Aorta (tissue), 5 donors: ENCODE results near the gene PCDHGC4. TPM values are rescaled to one million over a fixed set of nuclear protein-coding genes. Genes with fewer than 3 reads are reported as not detected.

ENCODE experiments used
- ATAC-seq: fragments of 200-7000 bp; cut with Tn5 transposase; one replicate; pipeline ENCODE4 v1.9.1; 2022; ENCODE audit warnings: moderate library complexity; ENCODE audit not compliant: low FRiP score
- DNase-seq, 2 donors: peaks; one replicate each; pipeline ENCODE4 v3.0.0-alpha.2; 2020
- H3K27ac ChIP-seq, 2 donors: one replicate each; pipeline ENCODE4 v1.5.1; 2013; ENCODE audit warnings: low read length in 2 of 2, mild to moderate bottlenecking in 2 of 2, moderate library complexity in 2 of 2, control low read depth in 1 of 2, inconsistent platforms in 1 of 2, low read depth in 1 of 2
- H3K27me3 ChIP-seq, 2 donors: one replicate each; pipeline ENCODE4 v1.6.1; 2013; ENCODE audit warnings: control low read depth in 1 of 2, low read length in 1 of 2, mild to moderate bottlenecking in 1 of 2, moderate library complexity in 1 of 2; ENCODE audit not compliant: insufficient read depth in 2 of 2, control insufficient read depth in 1 of 2
- H3K36me3 ChIP-seq, 2 donors: one replicate each; pipeline ENCODE4 v1.6.1; 2013; ENCODE audit warnings: control low read depth in 1 of 2, low read length in 1 of 2, mild to moderate bottlenecking in 1 of 2; ENCODE audit not compliant: insufficient read depth in 2 of 2, control insufficient read depth in 1 of 2
- H3K4me1 ChIP-seq, 2 donors: one replicate each; pipeline ENCODE4 v1.6.1; 2013; ENCODE audit warnings: low read length in 2 of 2, control low read depth in 1 of 2, mild to moderate bottlenecking in 1 of 2, moderate library complexity in 1 of 2; ENCODE audit not compliant: insufficient read depth in 2 of 2, control insufficient read depth in 1 of 2
- H3K4me3 ChIP-seq, 2 donors: one replicate each; pipeline ENCODE4 v1.5.1; 2013; ENCODE audit warnings: low read length in 2 of 2, control low read depth in 1 of 2, mild to moderate bottlenecking in 1 of 2
- H3K9me3 ChIP-seq: one replicate; pipeline ENCODE4 v1.6.1; 2013; ENCODE audit warnings: mild to moderate bottlenecking, low read length; ENCODE audit not compliant: control insufficient read depth
- WGBS, 2 donors: extraction: QIAGEN DNeasy Blood & Tissue Kit; methylation state at CpG; one replicate each; pipeline ENCODE4 v1.1.7; 2013; 5-methylcytosine and 5-hydroxymethylcytosine counted together
- intact Hi-C, 2 donors: fragments of 100-400 bp; cut with DNase I; formaldehyde crosslinking; loops; one replicate each; pipeline versions ENCODE4 v1.14.2 to v1.15.0; 2022
- polyA plus RNA-seq, 2 donors: library from polyadenylated mRNA; stranded (reverse); fragments of 200-250 nt; gene quantifications; one replicate each; pipeline ENCODE4 v1.2.3, GENCODE V29; 2013
- total RNA-seq, 2 donors: library from RNA; stranded (reverse); fragmentation: NEBNext Ultra II Directional; extraction: Animal tissue kit (Norgen Biotek cat#: 25700); gene quantifications; one replicate each; pipeline ENCODE4 v1.2.1, GENCODE V29; 2021
- donor health status: healthy with polysubstance abuse.
- donor health status: Bipolar disorder and iron deficiency.
- donor health status: DM: no; HTN: no; CAD: no.
- donor health status: DM: no; HTN: no; CAD: no.
- donor health status: DM: yes; HTN: yes; CAD: no.

PCDHGC4 gene
- total and polyA plus RNA-seq, 4 donors, result 0.05 to 6.1 (median 1.6) TPM

DNA sequence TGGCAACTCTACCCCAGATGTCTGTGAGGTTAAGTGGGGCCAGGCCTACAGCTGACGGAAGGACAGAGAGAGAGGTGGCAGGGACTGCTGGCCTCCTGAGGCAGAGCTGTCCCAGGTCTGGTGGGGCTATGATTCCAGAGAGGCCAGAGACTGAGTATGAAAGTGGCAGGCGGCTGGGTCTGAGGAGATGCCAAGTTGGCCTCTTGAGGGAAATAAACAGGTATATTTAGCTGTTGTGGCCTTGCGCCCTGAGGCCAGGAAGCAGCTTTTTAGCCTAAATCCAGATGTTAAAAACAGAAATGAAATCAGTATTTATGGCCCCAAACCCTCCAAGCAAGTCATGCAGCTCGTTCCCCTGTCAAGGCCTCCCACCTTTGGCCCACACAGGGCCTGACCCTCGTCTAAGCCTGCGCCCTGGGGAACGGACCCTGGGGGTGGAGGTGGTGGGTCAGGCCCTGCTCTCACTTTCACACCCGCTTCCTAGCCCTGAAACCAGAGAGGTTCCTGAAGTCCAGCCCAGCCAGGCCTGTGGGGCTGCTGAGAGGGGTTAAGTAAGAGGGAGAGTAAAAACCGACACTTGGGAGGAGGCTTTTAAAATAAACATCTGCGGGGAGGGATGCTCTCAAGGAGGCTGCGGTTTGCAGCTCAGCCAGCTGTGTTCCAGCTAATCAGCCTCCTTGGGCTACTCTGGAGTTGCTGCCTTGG, 22.7 kb downstream of the PCDHGC4 start:
- Histone ChIP-seq H3K36me3 (no peaks in the 10 kb centered on the region), H3K4me1 (no peaks in the 10 kb centered on the region)

DNA sequence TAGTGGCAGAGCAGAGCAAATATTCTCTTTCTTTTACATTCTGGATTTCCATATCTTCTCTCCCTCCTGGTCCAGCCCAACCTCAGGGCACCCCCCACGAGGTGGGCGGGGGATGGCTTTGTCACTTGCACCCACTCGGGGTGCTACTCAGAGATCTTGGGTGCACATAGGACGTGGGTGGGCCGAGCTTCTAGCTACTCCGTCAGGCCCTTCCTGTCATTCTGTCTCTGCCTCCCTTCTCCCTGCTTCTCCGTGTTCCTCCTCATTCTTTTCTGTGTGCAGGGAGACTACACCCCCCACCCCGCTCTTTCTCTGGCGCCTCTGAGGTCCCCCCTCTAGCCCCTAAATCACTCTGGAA, 23.6 kb downstream of the PCDHGC4 start:
- WGBS, 2 donors, result 3 to 9% methylated on average over 9 of the region's 9 CpGs
- DNase-seq (peak in 1 of 2 donors; percentile 57), ATAC-seq (peak; percentile 20)
- H3K4me1 ChIP-seq, result no peaks in the 10 kb centered on the region
- peak overlapping the region in 1 of 2 donors; percentile 15 for H3K4me3 ChIP-seq
- no peaks in the 10 kb centered on the region for H3K36me3 ChIP-seq
- H3K27me3 ChIP-seq, result no peaks in the 10 kb centered on the region
- intact Hi-C loops, result loop anchor here in 1 of 2 donors (2.0 kb wide), 1 partner anchor 50 kb away; no protein-coding TSS in a partner anchor
- peak overlapping the region; percentile 74 to 96 for H3K27ac ChIP-seq
- H3K9me3 ChIP-seq, result no peaks in the 10 kb centered on the region

More for the DNA sequence above, 22.7 kb downstream of the PCDHGC4 start:
- no peaks in the 10 kb centered on the region for H3K9me3 ChIP-seq
- H3K27me3 ChIP-seq, result no peaks in the 10 kb centered on the region
- WGBS, 2 donors, result 21% methylated on average over 11 of the region's 11 CpGs
- peak in 1 of 2 donors; percentile 68 for DNase-seq
- H3K4me3 ChIP-seq, result no peak overlapping the region
- intact Hi-C loops, result loop anchor here in 1 of 2 donors (2.0 kb wide), 1 partner anchor 51 kb away; no protein-coding TSS in a partner anchor
- ATAC-seq, result peak; percentile 40
- H3K27ac ChIP-seq, result peak overlapping the region; percentile 74 to 96

DNA sequence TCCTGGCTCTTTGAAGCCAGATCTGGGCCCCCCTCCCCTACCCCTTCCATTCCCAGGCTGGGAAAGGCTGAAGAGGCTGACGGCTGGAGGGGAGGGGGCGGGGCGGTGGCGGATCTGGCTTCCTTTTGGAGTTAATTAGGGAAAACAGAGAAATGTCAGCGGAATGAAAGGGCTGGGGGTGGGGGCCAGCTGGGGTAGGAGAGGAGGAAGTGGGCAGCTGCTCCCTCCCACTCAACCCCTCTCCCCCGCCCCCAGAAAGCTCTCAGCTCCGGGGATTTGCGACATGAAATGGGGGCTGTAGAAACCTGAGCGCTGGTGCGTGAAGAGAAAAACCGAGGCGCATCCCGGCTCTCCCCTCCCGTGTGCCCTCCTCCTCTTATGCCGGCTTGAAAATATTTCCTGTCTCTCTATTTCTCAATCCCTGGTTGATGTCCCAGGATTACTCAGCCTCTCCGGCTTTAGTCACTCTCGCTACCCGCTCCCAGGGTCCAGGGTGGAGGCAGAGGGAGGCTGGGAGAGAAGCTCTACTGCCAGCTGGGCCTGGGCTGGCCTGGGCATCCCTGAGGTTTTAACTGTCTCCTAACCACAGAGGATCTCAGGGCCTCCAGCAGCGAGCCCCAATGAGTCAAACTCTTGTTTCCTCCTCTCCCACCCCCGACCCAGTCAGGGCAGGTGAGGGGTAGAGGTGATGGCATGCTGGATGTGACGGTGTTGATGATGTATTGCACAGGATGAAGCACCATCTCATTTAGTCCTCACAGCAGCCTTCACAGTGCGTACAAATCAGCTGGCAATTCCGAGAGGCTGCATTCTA, 24.2 kb downstream of the PCDHGC4 start:
- DNase-seq (peak; percentile 89 to 91), ATAC-seq (peak; percentile 71)
- H3K27me3 ChIP-seq, result no peaks in the 10 kb centered on the region
- peak overlapping the region; percentile 74 to 96 for H3K27ac ChIP-seq
- intact Hi-C loops, result loop anchor here in 1 of 2 donors (2.0 kb wide), 1 partner anchor 50 kb away; no protein-coding TSS in a partner anchor
- H3K4me1 ChIP-seq, result no peaks in the 10 kb centered on the region
- H3K36me3 ChIP-seq, result no peaks in the 10 kb centered on the region
- H3K9me3 ChIP-seq, result no peaks in the 10 kb centered on the region
- WGBS, 2 donors, result 6 to 9% methylated on average over 23 of the region's 23 CpGs
- peak overlapping the region in 1 of 2 donors; percentile 15 for H3K4me3 ChIP-seq

DNA sequence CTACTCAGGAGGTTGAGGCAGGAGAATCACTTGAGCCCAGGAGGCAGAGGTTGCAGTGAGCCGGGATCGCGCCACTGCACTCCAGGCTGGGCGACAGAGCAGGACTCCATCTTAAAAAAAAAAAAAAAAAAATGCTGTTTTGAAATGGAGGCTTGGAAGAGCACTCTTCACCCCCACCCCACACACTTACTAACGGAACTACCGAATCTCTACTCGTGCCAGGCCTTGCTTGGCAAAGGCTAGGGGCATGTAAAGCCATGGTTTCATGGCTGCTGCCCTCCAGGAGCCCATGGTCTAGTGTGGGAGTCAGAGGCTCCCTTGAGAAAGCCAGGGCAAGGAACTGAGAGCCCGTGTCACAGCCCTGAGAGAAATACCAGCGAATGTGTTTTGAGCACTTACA, 25.3 kb downstream of the PCDHGC4 start:
- H3K9me3 ChIP-seq, result no peaks in the 10 kb centered on the region
- H3K4me1 ChIP-seq, result peaks cover 1 to 2% of the 10 kb centered on the region in 2 donors
- no peaks in the 10 kb centered on the region for H3K36me3 ChIP-seq
- no peak overlapping the region for H3K4me3 ChIP-seq
- ATAC-seq, result no peak
- intact Hi-C loops, result loop anchor here in 1 of 2 donors (5.0 kb wide), 1 partner anchor 33 kb away; the partner anchor contains the start of gene PCDHGC3
- peak overlapping the region in 1 of 2 donors; percentile 74 for H3K27ac ChIP-seq
- no peaks in the 10 kb centered on the region for H3K27me3 ChIP-seq
- no peak for DNase-seq
- 70 to 80% methylated on average over 9 of the region's 9 CpGs for WGBS, 2 donors

DNA sequence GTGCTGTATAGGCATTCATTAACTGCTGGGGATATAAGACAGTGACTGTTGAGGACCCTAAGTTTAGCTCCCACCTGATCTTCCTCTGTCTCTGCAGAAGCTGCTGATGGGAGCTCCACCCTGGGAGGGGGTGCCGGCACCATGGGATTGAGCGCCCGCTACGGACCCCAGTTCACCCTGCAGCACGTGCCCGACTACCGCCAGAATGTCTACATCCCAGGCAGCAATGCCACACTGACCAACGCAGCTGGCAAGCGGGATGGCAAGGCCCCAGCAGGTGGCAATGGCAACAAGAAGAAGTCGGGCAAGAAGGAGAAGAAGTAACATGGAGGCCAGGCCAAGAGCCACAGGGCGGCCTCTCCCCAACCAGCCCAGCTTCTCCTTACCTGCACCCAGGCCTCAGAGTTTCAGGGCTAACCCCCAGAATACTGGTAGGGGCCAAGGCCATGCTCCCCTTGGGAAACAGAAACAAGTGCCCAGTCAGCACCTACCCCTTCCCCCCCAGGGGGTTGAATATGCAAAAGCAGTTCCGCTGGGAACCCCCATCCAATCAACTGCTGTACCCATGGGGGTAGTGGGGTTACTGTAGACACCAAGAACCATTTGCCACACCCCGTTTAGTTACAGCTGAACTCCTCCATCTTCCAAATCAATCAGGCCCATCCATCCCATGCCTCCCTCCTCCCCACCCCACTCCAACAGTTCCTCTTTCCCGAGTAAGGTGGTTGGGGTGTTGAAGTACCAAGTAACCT, 26.2 kb downstream of the PCDHGC4 start:
- Histone ChIP-seq H3K9me3 (no peaks in the 10 kb centered on the region), H3K4me3 (no peak overlapping the region), H3K27ac (peak overlapping the region in 1 of 2 donors; percentile 30), H3K36me3 (no peaks in the 10 kb centered on the region), H3K27me3 (no peaks in the 10 kb centered on the region), H3K4me1 (peaks cover 2 to 9% of the 10 kb centered on the region in 2 donors)
- intact Hi-C loops, result loop anchor here in 1 of 2 donors (5.0 kb wide), 1 partner anchor 34 kb away; the partner anchor contains the start of gene PCDHGC3
- DNase-seq (no peak), ATAC-seq (no peak)
- WGBS, 2 donors, result 92% methylated on average over 14 of the region's 14 CpGs

DNA sequence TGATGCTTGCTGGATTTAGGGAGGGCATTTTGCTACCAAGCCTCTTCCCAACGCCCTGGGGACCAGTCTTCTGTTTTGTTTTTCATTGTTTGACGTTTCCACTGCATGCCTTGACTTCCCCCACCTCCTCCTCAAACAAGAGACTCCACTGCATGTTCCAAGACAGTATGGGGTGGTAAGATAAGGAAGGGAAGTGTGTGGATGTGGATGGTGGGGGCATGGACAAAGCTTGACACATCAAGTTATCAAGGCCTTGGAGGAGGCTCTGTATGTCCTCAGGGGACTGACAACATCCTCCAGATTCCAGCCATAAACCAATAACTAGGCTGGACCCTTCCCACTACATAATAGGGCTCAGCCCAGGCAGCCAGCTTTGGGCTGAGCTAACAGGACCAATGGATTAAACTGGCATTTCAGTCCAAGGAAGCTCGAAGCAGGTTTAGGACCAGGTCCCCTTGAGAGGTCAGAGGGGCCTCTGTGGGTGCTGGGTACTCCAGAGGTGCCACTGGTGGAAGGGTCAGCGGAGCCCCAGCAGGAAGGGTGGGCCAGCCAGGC, 27.0 kb downstream of the PCDHGC4 start:
- H3K27ac ChIP-seq, result peak overlapping the region in 1 of 2 donors; percentile 43

DNA sequence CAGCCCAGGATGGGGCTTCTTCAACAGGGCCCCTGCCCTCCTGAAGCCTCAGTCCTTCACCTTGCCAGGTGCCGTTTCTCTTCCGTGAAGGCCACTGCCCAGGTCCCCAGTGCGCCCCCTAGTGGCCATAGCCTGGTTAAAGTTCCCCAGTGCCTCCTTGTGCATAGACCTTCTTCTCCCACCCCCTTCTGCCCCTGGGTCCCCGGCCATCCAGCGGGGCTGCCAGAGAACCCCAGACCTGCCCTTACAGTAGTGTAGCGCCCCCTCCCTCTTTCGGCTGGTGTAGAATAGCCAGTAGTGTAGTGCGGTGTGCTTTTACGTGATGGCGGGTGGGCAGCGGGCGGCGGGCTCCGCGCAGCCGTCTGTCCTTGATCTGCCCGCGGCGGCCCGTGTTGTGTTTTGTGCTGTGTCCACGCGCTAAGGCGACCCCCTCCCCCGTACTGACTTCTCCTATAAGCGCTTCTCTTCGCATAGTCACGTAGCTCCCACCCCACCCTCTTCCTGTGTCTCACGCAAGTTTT, 27.6 kb downstream of the PCDHGC4 start:
- peak overlapping the region; percentile 19 to 43 for H3K27ac ChIP-seq
- H3K9me3 ChIP-seq, result no peaks in the 10 kb centered on the region
- H3K36me3 ChIP-seq, result peaks cover 0 to 1% of the 10 kb centered on the region in 2 donors
- ATAC-seq, result peak; percentile 45
- intact Hi-C loops, result loop anchor here (2.0 to 5.0 kb wide), 2 partner anchors 35 to 36 kb away; partner anchors contain the start of gene PCDHGC3 (in 1 of the 2)
- peak overlapping the region; percentile 50 to 71 for H3K4me3 ChIP-seq
- H3K27me3 ChIP-seq, result no peaks in the 10 kb centered on the region
- DNase-seq, result peak; percentile 92 to 95
- WGBS, 2 donors, result 3 to 5% methylated on average over 28 of the region's 28 CpGs
- peaks cover 2 to 14% of the 10 kb centered on the region in 2 donors for H3K4me1 ChIP-seq

More for the DNA sequence above, 27.0 kb downstream of the PCDHGC4 start:
- Histone ChIP-seq H3K4me3 (no peak overlapping the region), H3K4me1 (peaks cover 2 to 14% of the 10 kb centered on the region in 2 donors), H3K9me3 (no peaks in the 10 kb centered on the region), H3K27me3 (no peaks in the 10 kb centered on the region), H3K36me3 (no peaks in the 10 kb centered on the region)
- ATAC-seq, result no peak
- intact Hi-C loops, result loop anchor here (2.0 to 5.0 kb wide), 2 partner anchors 35 kb away; partner anchors contain the start of gene PCDHGC3 (in 1 of the 2)
- WGBS, 2 donors, result 62 to 66% methylated on average over 4 of the region's 4 CpGs
- DNase-seq, result no peak
